ENCODE data around the gene PADI2.

- TF ChIP-seq, protein P1, sequence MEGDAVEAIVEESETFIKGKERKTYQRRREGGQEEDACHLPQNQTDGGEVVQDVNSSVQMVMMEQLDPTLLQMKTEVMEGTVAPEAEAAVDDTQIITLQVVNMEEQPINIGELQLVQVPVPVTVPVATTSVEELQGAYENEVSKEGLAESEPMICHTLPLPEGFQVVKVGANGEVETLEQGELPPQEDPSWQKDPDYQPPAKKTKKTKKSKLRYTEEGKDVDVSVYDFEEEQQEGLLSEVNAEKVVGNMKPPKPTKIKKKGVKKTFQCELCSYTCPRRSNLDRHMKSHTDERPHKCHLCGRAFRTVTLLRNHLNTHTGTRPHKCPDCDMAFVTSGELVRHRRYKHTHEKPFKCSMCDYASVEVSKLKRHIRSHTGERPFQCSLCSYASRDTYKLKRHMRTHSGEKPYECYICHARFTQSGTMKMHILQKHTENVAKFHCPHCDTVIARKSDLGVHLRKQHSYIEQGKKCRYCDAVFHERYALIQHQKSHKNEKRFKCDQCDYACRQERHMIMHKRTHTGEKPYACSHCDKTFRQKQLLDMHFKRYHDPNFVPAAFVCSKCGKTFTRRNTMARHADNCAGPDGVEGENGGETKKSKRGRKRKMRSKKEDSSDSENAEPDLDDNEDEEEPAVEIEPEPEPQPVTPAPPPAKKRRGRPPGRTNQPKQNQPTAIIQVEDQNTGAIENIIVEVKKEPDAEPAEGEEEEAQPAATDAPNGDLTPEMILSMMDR (IDR thresholded peaks at IDR 0.05; ENCODE audit: low read depth, low read length, missing input control), result no peak
- TF ChIP-seq, protein P2, sequence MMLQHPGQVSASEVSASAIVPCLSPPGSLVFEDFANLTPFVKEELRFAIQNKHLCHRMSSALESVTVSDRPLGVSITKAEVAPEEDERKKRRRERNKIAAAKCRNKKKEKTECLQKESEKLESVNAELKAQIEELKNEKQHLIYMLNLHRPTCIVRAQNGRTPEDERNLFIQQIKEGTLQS (IDR thresholded peaks at IDR 0.05), result no peak
Observed at GRCh38 chr1:17046334-17046657, 73.0 kb downstream of the PADI2 start.

All from liver (tissue), 3 donors.